Adipose tissue (tissue), 3 donors: ENCODE results near the gene GOLGA3. TPM values are rescaled to one million over a fixed set of nuclear protein-coding genes. Genes with fewer than 3 reads are reported as not detected.
"Not testable (repeated sequence)": the region's sequence is repeated elsewhere in the genome, so short reads cannot be mapped to it uniquely, and the experiment has no call there.

Experiments
- H3K27ac ChIP-seq: one replicate; pipeline ENCODE4 v1.5.1; 2013; ENCODE audit warnings: low read depth, low read length
- WGBS, 3 donors: extraction: QIAGEN DNeasy Blood & Tissue Kit; methylation state at CpG; one replicate each; pipeline ENCODE4 v1.1.7; 2013; 5-methylcytosine and 5-hydroxymethylcytosine counted together
- polyA plus RNA-seq, 3 donors: library from polyadenylated mRNA; stranded (reverse); fragments of 200-250 nt; gene quantifications; one replicate each; pipeline ENCODE4 v1.2.3, GENCODE V29; 2013
- donor health status: healthy with polysubstance abuse.
- donor health status: Bipolar disorder and iron deficiency.
- donor health status: healthy.

GOLGA3 gene
- polyA plus RNA-seq, 3 donors, result 13.2 to 34.8 (median 14.1) TPM

DNA sequence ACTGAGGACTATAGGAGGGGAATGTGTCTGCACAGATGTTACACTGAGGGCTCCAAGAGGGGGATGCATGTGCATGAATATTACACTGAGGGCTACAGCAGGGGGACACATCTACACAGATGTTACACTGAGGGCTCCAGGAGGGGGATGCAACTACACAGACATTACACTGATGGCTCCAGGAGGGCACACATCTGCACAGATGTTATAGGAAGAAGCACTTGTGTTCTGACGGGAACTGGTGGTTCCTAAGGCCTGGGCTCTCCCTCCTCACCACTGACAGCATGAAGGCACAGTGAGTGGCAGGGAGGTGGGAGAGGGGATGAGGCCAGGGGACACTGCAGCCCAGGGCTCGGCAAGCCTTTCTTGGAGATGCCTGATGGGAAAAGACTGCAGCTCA, 36.7 kb downstream of the GOLGA3 start:
- not testable (repeated sequence) for H3K27ac ChIP-seq
- WGBS, 3 donors, result 86 to 100% (median 95%) methylated on average over 2 of the region's 2 CpGs

DNA sequence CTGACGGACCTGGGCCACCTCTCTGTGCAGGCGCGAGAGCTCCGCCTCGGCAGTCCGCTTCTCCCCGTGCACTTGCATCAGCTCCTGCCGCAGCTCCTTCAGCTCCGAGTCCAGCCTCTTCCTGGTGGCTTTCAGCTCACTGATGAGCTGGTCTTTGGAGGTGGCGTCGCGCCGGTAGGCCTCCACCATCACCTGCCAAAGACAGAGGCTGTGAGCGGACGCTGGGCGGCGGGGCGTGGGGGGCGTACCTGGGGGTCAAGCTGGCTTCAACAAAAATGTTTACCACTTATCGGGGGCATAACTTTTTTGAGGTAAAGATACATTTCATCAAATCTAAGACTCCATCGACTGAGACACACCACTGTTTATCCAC, 39.6 kb downstream of the GOLGA3 start:
- H3K27ac ChIP-seq, result no peak overlapping the region
- 96% methylated on average over 21 of the region's 21 CpGs for WGBS, 3 donors

DNA sequence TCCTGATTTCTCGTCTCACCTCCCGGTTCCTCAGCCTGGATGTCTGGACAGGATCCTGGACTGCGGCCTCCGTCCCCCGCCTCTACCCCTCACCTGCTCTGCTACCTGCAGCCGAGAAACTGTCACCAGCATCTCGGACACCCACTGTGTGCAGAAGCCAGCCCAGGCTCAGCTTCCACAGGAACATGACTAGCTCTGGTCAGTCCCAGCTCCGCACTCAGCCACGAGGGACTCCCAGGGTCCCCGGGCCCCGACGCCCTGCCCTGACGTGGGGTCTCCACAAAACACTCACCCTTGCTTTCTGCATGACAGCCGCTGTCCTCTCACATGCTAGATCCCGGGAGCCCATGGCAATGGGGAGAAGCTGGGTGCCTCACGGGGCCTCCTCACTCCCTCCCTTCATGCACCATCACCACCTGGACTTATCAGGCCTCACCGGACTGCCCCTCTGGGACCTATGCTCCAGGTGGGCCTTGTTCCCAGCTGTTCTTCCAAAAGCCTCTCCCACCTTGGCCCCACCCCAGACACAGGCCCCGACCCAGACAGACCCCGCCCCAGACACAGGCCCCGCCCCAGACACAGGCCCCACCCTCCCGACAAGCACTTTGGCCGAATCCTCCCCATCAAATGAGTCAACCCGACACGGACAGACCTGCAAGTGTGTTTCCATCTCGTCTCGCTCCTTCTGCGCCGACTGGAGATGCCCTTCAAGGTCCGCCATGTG, 40.1 kb downstream of the GOLGA3 start:
- H3K27ac ChIP-seq, result no peak overlapping the region
- WGBS, 3 donors, result 96 to 98% (median 96%) methylated on average over 28 to 29 of the region's 29 CpGs

DNA sequence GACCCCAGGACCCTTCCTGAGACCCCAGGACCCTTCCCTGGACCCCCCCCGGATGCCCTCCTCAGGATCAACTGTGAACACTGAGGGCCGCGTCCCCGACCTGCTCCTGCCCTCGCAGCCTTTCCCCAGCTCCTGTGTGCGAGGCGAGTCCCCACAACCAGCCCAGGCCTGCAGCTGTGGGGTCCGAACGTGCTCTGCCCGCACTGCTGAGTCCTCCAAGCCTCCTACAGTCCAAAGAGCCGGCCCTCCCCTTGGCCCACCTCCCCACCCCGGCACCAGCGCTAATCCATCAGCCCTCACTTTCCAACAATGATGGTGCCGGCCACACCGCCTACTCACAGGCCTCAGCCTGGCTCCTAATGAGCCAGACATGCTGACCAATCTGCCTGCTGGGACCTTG, 40.8 kb downstream of the GOLGA3 start:
- 94 to 96% (median 95%) methylated on average over 13 to 15 of the region's 15 CpGs for WGBS, 3 donors
- no peak overlapping the region for H3K27ac ChIP-seq

DNA sequence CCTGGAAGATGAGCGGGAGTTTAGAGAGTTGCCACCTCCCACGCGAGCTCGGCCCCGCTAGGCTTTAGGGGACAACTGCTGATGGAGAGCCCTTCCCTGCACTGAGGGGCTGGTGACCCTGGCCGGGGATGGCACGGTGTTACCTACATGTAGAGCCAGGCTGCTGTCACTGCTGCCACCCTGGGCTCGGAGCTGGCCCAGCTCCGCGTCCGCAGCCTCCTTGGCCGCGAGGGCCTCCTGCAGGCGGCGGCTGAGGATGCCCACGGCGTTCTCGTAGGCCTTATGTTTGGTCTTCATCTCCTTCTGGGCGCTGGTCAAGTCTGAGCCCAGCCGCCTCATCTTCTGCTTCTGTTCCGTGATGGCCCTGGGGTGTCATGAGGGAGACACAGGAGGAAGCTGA, 42.5 kb downstream of the GOLGA3 start:
- no peak overlapping the region for H3K27ac ChIP-seq
- WGBS, 3 donors, result 93 to 96% (median 96%) methylated on average over 21 of the region's 21 CpGs

DNA sequence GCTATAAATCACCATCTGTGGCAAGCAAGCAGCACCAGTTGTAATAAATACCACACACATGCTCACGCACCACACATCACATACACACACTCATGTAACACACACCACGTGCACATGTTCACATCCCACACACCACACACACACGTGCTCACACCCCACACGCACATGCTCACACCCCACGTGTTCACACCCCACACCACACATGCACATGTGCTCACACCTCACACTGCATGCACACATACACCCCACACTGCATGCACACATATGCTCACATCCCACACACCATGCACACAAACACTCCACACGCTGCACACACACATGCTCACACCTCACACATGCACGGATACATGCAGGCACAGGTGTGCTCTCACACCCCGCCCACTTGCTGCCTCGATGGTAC, 44.1 kb downstream of the GOLGA3 start:
- 82 to 86% (median 84%) methylated on average over 9 of the region's 9 CpGs for WGBS, 3 donors
- H3K27ac ChIP-seq, result no peak overlapping the region

DNA sequence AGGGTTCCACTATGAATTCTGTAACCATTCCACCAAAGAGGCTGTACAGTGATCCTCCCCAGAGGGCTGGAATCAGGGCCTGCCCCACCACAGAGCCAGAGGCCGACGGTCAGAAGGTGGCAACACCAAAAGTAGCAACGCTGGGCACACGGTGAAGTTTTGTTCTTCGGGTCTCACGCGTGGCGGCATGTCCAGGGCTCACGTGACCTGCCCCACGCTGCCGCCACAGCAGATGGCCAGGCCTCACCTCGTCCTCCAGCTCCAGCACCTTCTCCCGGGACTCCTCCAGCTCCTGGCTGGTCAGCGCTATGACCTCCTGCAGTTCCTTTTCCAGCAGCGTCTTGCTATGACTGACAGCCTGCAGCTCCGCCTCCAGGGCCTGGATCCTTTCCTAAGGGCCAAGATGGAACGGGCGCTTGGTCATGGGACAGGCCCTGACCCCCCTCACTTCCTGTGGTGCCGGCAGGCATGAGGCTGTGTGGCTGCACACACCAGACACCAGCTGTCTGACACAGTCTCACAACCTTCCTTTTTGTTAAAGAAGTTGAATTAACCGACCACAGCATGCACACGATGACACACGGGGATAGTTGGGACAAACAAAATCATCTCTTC, 44.6 kb downstream of the GOLGA3 start:
- WGBS, 3 donors, result 75 to 89% (median 81%) methylated on average over 22 of the region's 22 CpGs

DNA sequence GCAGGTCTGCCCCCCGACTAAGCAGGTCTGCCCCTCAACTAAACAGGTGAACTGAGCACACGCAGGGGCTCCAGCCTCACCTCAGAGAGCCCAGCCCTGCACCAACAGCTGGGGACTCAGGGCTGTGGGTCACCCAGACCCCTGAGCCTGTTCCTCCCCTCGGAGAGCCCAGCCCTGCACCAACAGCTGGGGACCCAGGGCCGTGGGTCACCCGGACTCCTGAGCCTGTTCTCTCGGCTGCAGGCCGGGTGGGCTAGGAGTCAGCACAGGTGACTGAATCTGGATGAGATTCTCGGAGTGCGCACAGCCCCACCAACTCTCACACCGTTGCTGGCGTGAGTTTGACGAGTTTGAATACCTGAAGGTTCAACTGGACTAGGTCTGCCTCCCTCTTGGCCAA, 46.7 kb downstream of the GOLGA3 start:
- no peak overlapping the region for H3K27ac ChIP-seq
- WGBS, 3 donors, result 93 to 96% (median 94%) methylated on average over 12 of the region's 12 CpGs

More for the DNA sequence above, 44.6 kb downstream of the GOLGA3 start:
- H3K27ac ChIP-seq, result no peak overlapping the region

DNA sequence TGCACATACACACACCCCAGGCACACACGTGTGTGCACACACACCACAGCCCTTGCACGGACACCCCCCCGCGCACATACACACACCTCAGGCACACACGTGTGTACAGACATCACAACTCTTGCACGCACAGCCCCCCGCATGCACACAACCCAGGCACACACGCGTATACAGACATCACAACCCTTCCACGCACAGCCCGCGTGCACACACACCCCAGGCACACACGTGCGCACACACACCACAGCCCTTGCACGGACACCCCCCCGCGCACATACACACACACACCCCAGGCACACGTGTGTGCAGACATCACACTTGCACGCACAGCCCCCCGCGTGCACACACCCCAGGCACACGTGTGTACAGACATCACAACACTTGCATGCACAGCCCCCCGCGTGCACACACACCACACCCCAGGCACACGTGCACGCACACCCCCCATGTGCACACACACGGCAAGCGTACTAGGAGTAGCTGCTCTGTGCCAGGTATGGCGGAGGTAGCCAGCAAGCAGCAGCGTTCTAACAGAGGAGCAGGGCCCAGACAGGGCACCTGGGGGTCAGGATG, 48.8 kb downstream of the GOLGA3 start:
- no peak overlapping the region for H3K27ac ChIP-seq
- 95 to 96% (median 95%) methylated on average over 21 to 30 of the region's 30 CpGs for WGBS, 3 donors

DNA sequence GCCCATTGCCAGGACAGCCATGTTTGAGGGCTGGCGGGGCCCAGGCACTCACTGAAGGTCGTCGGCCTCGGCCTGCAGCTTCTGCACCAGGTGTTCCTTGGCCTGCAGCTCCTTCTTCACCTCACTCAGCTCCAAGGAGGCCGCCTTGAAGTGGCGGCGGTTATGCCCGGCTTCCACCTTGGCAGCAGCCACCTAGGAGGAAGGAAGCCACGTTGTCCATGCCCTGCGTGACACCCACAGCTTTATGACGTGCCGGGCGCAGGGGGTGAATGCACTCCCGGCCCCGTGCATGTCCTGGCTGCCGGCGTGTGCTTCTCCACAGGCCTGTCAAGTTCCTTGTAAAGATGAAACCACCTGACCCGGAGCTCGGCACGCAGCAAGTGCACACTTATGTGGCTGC, 51.1 kb downstream of the GOLGA3 start:
- no peak overlapping the region for H3K27ac ChIP-seq

DNA sequence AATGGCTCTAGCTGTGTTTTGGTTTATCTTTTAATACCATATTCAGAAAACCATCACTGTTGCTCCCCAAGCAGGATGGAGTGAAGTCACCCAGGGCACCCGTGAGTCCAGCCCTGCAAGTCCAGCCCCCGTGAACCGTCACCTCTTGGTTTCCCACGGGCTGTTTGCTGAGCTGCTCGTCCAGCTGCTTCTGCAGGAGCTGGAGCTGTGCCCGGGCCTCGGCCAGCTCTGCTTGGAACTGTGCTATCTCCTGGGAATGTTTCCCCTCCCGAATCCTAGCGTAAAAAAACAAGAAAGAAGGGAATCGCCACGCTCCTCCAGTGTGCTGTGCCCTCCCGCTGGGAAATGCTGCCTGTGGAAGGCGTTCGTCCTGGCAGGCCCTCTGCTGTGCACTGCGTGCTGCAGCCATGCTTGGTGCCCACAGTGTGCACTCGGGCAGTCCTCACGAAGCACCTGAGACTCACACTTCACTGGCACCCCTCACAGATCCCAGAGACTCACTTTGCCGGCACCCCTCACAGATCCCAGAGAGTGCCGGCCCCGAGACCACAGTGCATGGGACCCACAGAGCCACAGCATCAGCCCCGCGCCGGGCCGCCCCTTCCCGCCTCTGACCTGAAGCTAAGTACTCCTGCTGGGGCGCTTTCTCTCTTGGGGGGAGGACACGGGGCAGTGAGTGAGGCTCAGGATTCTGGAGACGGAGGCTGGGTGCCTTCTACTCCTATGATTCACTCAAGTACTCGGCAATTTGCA, 51.7 kb downstream of the GOLGA3 start:
- H3K27ac ChIP-seq, result no peak overlapping the region

More for the DNA sequence above, 51.1 kb downstream of the GOLGA3 start:
- WGBS, 3 donors, result 88 to 94% (median 88%) methylated on average over 20 of the region's 20 CpGs

DNA sequence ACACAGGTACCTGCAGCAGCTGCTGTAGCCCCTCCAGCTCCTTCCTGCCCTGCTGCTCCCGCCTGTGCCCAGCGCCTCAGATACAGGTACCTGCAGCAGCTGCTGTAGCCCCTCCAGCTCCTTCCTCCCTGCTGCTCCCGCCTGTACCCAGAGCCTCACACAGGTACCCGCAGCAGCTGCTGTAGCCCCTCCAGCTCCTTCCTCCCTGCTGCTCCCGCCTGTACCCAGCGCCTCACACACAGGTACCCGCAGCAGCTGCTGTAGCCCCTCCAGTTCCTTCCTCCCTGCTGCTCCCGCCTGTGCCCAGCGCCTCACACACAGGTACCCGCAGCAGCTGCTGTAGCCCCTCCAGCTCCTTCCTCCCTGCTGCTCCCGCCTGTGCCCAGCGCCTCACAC, 52.4 kb downstream of the GOLGA3 start:
- not testable (repeated sequence) for H3K27ac ChIP-seq
- WGBS, 3 donors, result 75 to 86% (median 79%) methylated on average over 10 to 12 of the region's 12 CpGs

More for the DNA sequence above, 51.7 kb downstream of the GOLGA3 start:
- WGBS, 3 donors, result 67 to 75% (median 75%) methylated on average over 29 of the region's 29 CpGs

DNA sequence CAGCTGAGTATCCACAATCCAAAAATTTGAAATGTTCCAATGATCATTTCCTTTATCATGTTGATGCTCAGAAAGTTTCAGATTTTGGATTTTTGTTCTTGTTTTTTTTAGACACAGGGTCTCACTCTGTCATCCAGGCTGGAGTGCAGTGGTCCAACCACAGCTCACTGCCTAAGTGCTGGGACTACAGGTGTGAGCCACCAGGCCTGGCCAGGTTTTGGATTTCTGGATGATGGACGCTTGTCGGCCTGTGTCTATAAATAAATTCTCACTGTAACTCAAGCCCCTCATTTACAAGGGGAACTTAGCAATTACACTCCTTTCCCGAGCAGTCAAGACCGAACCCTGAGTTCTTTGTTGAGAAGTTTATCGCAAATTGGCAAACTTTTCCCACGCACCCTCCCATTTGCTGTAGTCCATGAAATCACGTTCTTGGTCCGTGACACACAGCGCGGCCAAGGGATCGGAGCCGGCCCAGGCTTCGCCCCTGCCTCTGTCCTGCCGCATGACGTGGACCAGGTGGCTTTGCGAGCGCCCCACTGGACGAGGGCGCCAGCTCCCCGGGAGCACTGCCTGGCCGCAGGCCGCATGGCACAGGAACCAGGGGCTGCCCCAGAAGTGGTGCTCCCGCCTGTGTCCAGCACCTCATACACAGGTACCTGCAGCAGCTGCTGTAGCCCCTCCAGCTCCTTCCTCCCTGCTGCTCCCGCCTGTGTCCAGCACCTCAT, 53.0 kb downstream of the GOLGA3 start:
- no peak overlapping the region for H3K27ac ChIP-seq
- 95 to 96% (median 96%) methylated on average over 22 to 24 of the region's 24 CpGs for WGBS, 3 donors

DNA sequence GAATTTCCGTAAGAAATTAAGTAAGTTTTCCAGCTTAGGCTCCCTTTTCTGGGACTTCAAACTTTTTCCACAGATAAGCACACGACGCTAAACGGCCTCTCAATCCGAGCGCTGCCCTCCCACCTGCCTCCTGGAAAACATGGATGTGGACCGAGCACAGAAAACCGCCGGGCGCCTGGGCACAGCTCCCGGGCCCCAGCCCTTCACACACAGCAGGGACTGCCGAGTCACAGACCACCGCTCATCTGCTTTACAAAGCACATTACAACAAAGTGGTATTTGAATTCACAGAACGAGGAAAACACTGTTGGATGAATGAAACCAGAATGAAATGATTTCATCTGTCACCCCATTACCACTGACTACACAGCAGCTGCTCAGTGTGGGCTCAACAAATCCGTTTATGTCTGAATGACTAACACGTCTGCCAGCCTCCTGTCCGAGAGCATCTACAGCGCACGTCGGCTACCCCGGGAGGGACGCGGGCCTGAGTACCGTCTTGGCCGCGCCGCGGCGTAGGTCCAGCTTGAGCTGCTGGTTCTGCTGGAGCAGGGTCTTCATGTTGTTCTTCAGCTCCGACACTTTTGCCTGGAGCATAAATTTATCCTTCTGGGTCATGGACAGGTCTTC, 53.9 kb downstream of the GOLGA3 start:
- H3K27ac ChIP-seq, result no peak overlapping the region
- 89 to 91% (median 90%) methylated on average over 30 of the region's 30 CpGs for WGBS, 3 donors

DNA sequence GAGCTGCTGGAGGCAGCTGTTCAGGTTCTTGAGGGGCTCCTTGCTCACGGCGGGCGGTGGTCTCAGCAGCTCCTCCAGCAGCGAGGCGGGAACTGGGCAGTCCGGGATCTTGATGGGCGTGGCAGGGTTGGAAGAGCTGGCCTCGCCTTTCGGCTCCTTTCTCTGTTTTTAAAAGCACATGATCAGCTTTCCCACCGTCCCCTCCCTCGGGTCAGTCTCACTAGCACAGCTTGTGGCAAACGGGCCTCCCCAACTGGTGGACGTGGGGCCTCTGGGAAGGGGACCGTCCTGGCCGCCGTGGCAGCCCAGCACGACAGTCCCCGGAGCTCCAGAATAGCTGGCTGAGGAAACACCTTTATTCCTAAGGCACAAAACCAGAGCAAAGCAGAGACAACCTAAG, 54.5 kb downstream of the GOLGA3 start:
- 89 to 92% (median 91%) methylated on average over 18 of the region's 18 CpGs for WGBS, 3 donors
- H3K27ac ChIP-seq, result no peak overlapping the region

DNA sequence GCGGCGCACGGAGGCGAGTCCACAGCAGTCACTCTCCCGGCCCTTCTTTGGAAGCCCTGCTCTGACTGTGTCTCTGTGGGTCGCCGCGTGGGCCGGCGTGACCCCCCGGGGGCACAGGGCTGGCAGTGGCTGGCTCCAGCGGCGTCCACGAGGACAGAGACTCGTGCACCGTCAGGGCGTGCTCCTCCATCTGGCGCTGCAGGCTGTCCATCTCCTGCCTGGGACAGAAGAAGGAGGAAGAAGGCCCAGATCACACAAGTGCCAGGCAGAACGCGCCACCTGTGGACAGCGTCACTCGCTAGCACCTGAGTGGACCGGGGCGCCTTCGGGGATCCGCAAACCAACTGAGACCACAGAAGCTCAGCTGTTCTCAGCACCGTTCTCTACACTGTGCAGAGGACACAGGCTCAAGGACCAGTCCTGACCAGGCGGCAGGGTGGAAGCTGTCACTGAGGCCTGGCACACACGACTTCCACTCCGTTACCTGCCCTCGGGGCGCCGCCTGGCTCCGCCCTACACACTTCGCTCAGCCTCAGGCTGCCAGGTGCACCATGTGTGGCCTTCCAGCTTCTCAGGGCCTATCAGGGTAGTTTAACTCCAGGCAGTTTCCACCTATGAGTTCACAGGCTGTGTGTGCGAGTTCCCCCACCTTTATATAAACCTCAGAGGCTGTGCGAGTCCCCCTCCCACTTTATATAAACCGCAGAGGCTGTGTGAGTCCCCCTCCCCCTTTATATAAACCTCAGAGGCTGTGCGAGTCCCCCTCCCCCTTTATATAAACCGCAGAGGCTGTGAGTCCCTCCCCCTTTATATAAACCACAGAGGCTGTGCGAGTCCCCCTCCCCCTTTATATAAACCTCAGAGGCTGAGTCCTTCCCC, 55.4 kb downstream of the GOLGA3 start:
- WGBS, 3 donors, result 92 to 94% (median 92%) methylated on average over 40 to 41 of the region's 41 CpGs
- no peak overlapping the region for H3K27ac ChIP-seq

DNA sequence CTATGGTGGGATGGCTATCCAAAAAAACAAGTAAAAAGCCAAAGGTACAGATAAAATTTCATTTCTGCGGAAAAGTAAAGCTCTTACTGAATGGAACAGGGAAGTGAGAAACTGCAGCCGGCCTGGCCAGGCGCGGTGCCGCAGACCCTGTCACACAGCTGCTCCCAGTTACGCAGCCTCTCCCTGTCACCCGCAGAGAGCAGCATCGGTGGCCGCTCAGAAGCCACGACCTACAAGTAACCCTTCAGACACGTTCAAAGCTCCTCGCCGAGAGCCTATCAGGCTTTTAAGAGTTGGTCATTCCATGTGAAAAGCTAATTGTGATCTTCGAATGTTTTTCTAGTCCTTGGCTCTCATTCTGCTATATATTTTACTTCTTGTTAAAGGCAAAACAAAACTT, 56.1 kb downstream of the GOLGA3 start:
- 78 to 88% (median 86%) methylated on average over 14 of the region's 14 CpGs for WGBS, 3 donors

More for the DNA sequence above, 56.1 kb downstream of the GOLGA3 start:
- no peak overlapping the region for H3K27ac ChIP-seq
